Gastroesophageal sphincter (tissue), 3 donors: ENCODE measurements around the gene TREM2.

Experiments
- EP300 ChIP-seq: sonication (generic); formaldehyde crosslinking; IDR thresholded peaks from one replicate; pipeline ENCODE4 v1.6.1; 2017; ENCODE audit warnings: antibody characterized with exemption, mild to moderate bottlenecking
- POLR2A ChIP-seq, 2 donors: fragments of 450-650 bp; IDR thresholded peaks; one replicate each; pipeline ENCODE4 v1.6.1; 2017; ENCODE audit warnings: antibody characterized with exemption in 2 of 2, mild to moderate bottlenecking in 2 of 2, moderate library complexity in 1 of 2
- TF ChIP-seq, protein P1 (sequence below), 4 experiments: fragments of 200-600 bp in 2 of 4; fragments of 450-650 bp in 2 of 4; sonication (generic) in 1 of 4; IDR thresholded peaks; one replicate each; pipeline ENCODE4 v1.5.1; 2017 to 2019; ENCODE audit warnings: antibody characterized with exemption in 4 of 4, mild to moderate bottlenecking in 2 of 4, moderate library complexity in 2 of 4

DNA sequence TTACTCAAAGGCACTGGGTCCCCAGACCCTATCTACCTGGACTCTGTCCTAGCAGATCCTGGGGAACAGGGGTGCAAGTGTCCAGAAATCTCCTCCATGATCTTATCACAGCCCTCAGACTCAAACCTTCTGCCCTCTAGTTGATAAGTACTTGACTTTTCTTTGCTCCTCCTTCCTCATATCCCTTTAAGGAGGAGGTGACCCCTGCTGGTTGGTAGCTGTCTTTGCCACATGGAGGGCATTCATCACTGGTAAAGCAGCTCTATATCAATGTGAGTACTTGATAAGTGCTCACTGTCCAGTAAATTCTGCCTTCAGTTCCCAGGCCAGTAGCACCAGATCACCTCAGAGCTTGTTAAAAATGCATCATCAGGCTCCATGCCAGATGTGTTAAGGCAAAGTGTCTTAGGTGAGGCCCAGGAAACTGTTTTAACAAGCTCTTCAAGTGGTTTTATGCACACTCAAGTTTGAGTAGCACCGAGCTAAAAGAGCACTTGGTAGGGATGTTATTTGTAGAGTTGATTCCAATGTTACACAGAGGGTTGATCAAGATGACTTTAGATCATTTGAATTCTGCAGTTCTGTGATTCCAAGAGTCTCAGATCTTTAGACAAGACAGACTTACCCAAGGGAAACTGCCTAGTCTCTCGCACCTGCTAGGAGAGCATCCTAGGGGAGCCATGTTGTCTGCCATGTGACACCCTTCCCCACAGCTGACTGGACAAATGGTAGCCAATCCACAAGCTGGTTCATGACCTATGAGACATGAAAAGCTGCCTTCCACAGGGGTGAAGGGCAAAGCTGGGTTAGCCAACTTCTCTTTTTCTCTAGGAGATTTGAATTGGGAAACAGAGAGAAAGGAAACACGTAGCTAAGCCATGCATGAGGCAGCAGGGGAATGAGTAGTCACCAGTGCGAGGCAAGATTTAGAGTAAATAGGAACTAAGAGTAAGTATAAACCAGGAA is 19.4 kb upstream of the TREM2 start:
- TF ChIP-seq EP300 (no peak), POLR2A (IDR thresholded peaks at IDR 0.05) (no peak)
- TF ChIP-seq, protein P1, sequence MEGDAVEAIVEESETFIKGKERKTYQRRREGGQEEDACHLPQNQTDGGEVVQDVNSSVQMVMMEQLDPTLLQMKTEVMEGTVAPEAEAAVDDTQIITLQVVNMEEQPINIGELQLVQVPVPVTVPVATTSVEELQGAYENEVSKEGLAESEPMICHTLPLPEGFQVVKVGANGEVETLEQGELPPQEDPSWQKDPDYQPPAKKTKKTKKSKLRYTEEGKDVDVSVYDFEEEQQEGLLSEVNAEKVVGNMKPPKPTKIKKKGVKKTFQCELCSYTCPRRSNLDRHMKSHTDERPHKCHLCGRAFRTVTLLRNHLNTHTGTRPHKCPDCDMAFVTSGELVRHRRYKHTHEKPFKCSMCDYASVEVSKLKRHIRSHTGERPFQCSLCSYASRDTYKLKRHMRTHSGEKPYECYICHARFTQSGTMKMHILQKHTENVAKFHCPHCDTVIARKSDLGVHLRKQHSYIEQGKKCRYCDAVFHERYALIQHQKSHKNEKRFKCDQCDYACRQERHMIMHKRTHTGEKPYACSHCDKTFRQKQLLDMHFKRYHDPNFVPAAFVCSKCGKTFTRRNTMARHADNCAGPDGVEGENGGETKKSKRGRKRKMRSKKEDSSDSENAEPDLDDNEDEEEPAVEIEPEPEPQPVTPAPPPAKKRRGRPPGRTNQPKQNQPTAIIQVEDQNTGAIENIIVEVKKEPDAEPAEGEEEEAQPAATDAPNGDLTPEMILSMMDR (IDR thresholded peaks at IDR 0.05) = peak in 1 of 4 experiments; percentile 26
